KMS-11 (cell line): Measurements from ENCODE around the gene SUSD3.

Source experiments
- H2AFZ ChIP-seq: fragments of 200-600 bp; sonication (generic); 2 replicates; pipeline ENCODE4 v1.6.1; 2016; ENCODE audit warnings: antibody characterized with exemption, mixed run types, low read depth
- H3K27ac ChIP-seq: fragments of 200-600 bp; sonication (generic); 2 replicates; pipeline ENCODE4 v1.6.1; 2016; ENCODE audit warnings: mild to moderate bottlenecking, mixed run types
- H3K27me3 ChIP-seq: fragments of 200-600 bp; sonication (generic); 2 replicates; pipeline ENCODE4 v1.6.1; 2017; ENCODE audit warnings: mild to moderate bottlenecking, low read depth, mixed run types, moderate library complexity; ENCODE audit not compliant: insufficient read depth
- H3K36me3 ChIP-seq: fragments of 200-600 bp; sonication (generic); 2 replicates; pipeline ENCODE4 v1.6.1; 2017; ENCODE audit warnings: mild to moderate bottlenecking, mixed run types; ENCODE audit not compliant: insufficient read depth
- H3K4me1 ChIP-seq: fragments of 200-600 bp; sonication (generic); 2 replicates; pipeline ENCODE4 v1.6.1; 2016; ENCODE audit warnings: mild to moderate bottlenecking, low read depth, mixed run types; ENCODE audit not compliant: poor library complexity, severe bottlenecking
- H3K4me2 ChIP-seq: fragments of 200-600 bp; sonication (generic); 2 replicates; pipeline ENCODE4 v1.7.0; 2016; ENCODE audit warnings: mild to moderate bottlenecking, mixed run types
- H3K4me3 ChIP-seq: fragments of 200-600 bp; sonication (generic); IDR thresholded peaks from 2 replicates; pipeline ENCODE4 v1.6.1; 2017; ENCODE audit warnings: low read depth, low read length, mixed read lengths; ENCODE audit not compliant: insufficient read depth
- H3K79me2 ChIP-seq: fragments of 200-600 bp; sonication (generic); 2 replicates; pipeline ENCODE4 v1.6.1; 2016; ENCODE audit warnings: low read depth, mixed run types; ENCODE audit not compliant: insufficient read depth
- H3K9ac ChIP-seq: fragments of 200-600 bp; sonication (generic); 2 replicates; pipeline ENCODE4 v1.6.1; 2016; ENCODE audit warnings: mild to moderate bottlenecking, mixed run types
- H4K20me1 ChIP-seq: fragments of 200-600 bp; sonication (generic); 2 replicates; pipeline ENCODE4 v1.6.1; 2016; ENCODE audit warnings: mild to moderate bottlenecking, mixed run types; ENCODE audit not compliant: insufficient read depth
- TF ChIP-seq, protein P1 (sequence below): fragments of 200-600 bp; sonication (generic); conservative IDR thresholded peaks from 2 replicates; pipeline ENCODE4 v1.6.1; 2017; ENCODE audit warnings: low read depth, mild to moderate bottlenecking, antibody characterized with exemption, low read length, moderate library complexity, mixed read lengths

Gene SUSD3

DNA sequence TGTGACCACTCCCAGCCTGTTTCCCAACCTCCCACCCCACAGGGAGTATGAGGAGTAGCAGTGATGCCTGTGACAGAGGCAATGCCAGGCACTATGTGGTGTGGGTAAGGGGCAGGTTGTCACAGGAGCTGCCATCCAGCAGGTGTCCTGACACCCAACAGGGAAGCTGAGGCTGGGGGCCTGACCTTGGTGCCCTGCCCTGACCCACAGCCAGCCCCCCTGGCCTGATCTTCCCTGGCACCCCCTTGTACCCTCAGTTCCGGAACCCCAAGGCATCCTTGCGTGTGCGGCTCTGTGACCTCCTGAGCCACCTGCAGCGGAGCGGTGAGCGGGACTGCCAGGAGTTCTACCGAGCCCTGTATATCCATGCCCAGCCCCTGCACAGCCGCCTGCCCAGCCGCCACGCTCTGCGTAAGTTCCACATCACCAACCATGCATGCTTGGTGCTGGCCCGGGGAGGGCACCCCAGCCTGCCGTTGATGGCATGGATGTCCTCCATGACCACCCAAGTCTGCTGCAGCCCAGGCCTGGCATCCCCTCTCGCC, 51.9 kb downstream of the SUSD3 start:
- H3K36me3 ChIP-seq, result no peaks in the 10 kb centered on the region
- no peak overlapping the region for H3K4me2 ChIP-seq
- no peak overlapping the region for H3K4me3 ChIP-seq
- no peak overlapping the region for H3K9ac ChIP-seq
- TF ChIP-seq, protein P1, sequence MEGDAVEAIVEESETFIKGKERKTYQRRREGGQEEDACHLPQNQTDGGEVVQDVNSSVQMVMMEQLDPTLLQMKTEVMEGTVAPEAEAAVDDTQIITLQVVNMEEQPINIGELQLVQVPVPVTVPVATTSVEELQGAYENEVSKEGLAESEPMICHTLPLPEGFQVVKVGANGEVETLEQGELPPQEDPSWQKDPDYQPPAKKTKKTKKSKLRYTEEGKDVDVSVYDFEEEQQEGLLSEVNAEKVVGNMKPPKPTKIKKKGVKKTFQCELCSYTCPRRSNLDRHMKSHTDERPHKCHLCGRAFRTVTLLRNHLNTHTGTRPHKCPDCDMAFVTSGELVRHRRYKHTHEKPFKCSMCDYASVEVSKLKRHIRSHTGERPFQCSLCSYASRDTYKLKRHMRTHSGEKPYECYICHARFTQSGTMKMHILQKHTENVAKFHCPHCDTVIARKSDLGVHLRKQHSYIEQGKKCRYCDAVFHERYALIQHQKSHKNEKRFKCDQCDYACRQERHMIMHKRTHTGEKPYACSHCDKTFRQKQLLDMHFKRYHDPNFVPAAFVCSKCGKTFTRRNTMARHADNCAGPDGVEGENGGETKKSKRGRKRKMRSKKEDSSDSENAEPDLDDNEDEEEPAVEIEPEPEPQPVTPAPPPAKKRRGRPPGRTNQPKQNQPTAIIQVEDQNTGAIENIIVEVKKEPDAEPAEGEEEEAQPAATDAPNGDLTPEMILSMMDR, result no peak
- no peaks in the 10 kb centered on the region for H3K27me3 ChIP-seq
- peaks cover 36% of the 10 kb centered on the region for H3K4me1 ChIP-seq
- H4K20me1 ChIP-seq, result no peaks in the 10 kb centered on the region
- no peak overlapping the region for H3K27ac ChIP-seq
- H3K79me2 ChIP-seq, result no peaks in the 10 kb centered on the region
- no peak overlapping the region for H2AFZ ChIP-seq

DNA sequence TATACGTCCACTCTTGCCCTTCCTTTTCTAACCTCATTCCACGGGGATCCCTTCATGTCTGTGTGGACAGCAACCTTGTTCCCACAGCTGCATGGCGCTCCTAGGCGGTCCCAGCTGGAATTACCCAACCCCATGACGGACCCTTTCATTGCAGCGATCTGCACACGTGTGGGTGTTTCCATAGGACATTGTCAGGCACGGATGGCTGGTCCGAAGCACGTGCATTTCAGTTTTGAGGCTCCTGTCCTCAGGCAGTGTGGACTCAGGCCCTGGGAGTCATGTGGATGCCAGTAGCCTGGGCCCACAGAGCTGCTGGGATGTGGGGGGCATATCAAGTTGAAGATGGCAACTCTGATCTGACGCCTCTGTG, 52.5 kb downstream of the SUSD3 start:
- Histone ChIP-seq H3K27ac (no peak overlapping the region), H3K4me2 (no peak overlapping the region), H3K9ac (no peak overlapping the region), H4K20me1 (no peaks in the 10 kb centered on the region), H3K4me3 (no peak overlapping the region), H3K79me2 (no peaks in the 10 kb centered on the region), H3K4me1 (peaks cover 36% of the 10 kb centered on the region), H3K36me3 (no peaks in the 10 kb centered on the region), H3K27me3 (no peaks in the 10 kb centered on the region), H2AFZ (no peak overlapping the region)
- TF ChIP-seq, protein P1, result no peak

DNA sequence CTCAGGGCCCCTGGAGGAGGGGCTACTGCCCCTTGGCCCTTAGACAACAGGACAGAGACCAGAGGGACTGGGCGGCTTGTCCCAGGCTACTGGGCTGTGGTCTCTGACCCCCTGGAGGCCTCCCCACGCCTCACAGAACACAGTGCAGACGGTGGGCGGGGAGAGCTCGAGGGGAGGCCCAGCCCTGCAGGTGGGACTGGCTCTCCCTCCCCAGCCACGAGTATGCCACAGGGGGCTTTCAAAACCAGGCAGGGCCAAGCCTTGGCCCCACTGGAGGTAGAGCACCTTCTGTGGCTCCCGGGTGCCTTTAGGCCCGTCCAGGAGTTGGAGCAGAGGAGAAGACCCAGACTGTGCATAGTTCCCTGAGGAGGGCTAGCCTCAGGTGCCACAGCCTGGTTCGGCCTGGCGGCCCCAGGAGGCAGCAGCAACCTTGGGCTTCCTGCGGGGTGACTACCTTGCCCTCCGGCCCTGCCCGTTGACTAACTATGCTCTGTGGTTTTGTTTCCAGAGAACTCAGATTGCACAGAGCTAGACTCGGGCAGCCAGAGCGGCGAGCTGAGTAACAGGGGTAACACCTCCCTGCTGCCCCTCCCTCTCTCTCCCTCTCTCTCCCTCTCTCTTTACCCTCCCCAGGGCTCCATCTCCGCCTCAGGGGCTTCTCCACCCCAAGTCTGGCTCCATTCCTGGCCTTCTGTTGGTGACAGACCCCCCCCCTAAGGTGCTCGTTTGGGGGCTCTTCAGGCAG, 53.0 kb downstream of the SUSD3 start:
- Histone ChIP-seq H3K9ac (no peak overlapping the region), H3K27ac (no peak overlapping the region), H3K27me3 (no peaks in the 10 kb centered on the region), H3K79me2 (no peaks in the 10 kb centered on the region), H3K4me2 (no peak overlapping the region), H3K36me3 (no peaks in the 10 kb centered on the region), H4K20me1 (no peaks in the 10 kb centered on the region), H3K4me1 (peaks cover 36% of the 10 kb centered on the region), H3K4me3 (no peak overlapping the region), H2AFZ (no peak overlapping the region)
- TF ChIP-seq, protein P1, result no peak

DNA sequence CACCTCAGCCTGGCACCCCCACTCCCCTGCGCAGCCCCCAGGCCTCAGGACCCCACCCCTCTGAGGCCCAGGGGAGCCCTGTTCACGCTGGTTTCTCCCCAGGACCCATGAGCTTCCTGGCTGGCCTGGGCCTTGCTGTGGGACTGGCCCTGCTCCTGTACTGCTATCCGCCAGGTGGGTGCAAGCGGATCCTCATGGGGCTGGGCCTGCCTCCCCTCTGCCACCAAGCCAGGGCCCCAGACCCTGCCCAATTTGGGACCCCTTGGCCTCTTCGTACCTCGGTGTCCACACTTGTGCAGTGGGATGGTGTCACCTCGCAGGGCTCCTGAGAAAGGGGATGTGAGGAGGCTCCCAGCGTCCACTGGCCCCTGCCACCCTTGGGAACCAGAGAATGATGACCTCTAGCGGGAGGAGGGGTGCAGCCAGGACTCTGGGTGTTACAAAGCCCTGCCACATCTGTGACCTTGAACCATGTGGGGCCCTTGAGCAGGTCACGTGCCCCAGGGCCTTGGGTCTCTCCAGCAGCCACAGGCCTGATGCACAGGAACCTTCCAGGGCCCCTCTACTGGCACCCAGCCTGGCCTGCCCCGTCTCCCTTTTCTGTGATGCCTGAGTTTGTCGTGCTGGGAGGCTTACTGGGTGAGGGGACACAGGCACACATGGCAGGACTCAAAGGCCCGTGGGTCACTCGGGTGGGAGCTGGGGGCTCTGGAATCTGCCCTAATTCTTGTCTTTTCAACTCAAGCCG, 53.8 kb downstream of the SUSD3 start:
- TF ChIP-seq, protein P1, result no peak
- peaks cover 36% of the 10 kb centered on the region for H3K4me1 ChIP-seq
- H3K4me3 ChIP-seq, result no peak overlapping the region
- no peak overlapping the region for H3K4me2 ChIP-seq
- H3K27ac ChIP-seq, result no peak overlapping the region; the same call in 1 of the 2 replicates
- no peaks in the 10 kb centered on the region for H4K20me1 ChIP-seq
- H3K27me3 ChIP-seq, result no peaks in the 10 kb centered on the region
- no peak overlapping the region for H3K9ac ChIP-seq
- no peaks in the 10 kb centered on the region for H3K36me3 ChIP-seq
- H3K79me2 ChIP-seq, result no peaks in the 10 kb centered on the region
- no peak overlapping the region for H2AFZ ChIP-seq
